NCI-H2029 (cell line): ENCODE measurements around the gene EIF4G3.
"Not testable (repeated sequence)": the region's sequence is repeated elsewhere in the genome, so short reads cannot be mapped to it uniquely, and the experiment has no call there.

ENCODE experiments used
- DNase-seq: peaks from one replicate; lab custom pipeline; 2025; lab: John Stamatoyannopoulos, UW

The EIF4G3 gene

GRCh38 chr1:21027805-21028204, 148.9 kb downstream of the EIF4G3 start:
- DNase-seq = no peak

DNA sequence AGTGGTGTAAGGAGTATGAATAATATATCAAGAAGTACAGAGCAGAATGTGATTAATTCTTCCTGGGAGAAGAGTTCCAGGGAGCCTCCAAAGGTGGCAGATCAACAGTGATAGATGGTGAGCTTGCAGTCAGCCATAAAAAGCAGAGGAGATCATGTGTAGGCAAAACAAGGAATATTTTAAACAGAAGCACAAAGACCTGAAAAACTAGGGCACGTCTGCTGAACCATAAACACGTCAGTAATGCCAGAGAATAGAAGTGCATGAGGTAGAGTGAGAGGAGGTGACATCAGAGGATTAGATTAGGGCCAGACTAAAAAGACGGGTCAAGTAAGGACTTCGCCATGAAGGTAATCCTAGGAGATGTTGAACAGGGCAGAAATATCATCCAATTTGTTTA, 151.8 kb downstream of the EIF4G3 start:
- no peak for DNase-seq

DNA sequence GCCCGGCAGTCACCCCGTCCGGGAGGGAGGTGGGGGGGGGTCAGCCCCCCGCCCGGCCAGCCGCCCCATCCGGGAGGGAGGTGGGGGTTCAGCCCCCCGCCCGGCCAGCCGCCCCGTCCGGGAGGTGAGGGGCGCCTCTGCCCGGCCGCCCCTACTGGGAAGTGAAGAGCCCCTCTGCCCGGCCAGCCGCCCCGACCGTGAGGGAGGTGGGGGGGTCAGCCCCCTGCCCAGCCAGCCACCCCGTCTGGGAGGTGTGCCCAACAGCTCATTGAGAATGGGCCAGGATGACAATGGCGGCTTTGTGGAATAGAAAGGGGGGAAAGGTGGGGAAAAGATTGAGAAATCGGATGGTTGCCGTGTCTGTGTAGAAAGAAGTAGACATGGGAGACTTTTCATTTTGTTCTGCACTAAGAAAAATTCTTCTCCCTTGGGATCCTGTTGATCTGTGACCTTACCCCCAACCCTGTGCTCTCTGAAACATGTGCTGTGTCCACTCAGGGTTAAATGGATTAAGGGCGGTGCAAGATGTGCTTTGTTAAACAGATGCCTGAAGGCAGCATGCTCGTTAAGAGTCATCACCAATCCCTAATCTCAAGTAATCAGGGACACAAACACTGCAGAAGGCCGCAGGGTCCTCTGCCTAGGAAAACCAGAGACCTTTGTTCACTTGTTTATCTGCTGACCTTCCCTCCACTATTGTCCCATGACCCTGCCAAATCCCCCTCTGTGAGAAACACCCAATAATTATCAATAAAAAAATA, 152.4 kb downstream of the EIF4G3 start:
- not testable (repeated sequence) for DNase-seq

DNA sequence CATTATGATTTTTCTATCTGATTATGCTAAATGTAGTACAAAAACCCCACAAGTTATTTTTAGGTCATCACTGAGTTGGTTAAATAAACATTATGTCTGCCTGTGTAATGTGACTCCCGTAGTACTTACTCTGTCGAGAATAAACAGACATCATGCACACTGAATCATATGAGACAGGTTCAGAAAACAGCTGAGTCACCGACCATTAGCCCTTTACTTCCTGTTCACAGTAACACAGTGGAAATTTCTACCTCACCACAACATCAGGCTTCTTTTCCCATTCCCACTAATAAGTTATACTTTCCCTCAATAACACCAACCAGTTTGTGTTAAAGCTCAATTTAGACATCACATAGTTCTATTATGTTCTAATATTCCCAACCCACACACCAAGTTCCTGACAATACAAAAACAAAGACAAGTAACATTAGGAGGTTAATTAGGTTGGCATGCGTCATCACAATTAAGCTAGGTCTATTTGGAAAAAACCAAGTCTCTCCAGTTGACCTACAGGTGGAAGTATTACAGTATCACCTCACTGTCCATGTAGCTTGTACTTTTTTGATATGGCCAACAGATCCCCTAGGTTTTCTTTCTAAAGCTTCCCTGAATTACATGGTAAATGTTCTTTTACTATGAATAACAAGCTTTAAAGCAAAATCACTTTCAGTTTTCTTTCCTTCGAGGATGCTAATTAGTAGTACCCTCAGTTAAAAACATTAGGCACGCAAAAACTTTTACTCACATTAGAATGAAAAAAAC, 154.2 kb downstream of the EIF4G3 start:
- DNase-seq = peak; percentile 95

- no peak for DNase-seq
Observed at GRCh38 chr1:21021311-21021710, 155.4 kb downstream of the EIF4G3 start.

DNA sequence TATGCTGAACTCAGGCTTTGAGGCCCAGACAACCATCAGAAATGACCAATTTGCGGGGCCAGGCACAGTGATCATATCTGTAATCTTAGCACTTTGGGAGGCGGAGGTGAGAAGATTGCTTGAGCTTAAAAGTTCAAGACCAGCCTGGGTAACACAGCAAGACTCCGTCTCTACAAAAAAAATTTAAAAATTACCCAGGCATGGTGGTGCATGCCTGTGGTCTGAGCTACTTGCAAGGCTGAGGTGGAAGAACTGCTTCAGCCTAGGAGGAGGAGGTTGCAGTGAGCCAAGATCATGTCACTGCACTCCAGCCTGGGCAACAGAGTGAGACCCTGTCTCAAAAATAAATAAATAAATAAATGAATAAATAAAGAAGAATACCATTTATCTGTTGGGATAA, 156.5 kb downstream of the EIF4G3 start:
- DNase-seq = no peak

- DNase-seq = no peak
Observed at GRCh38 chr1:21018673-21019072, 158.0 kb downstream of the EIF4G3 start.

DNA sequence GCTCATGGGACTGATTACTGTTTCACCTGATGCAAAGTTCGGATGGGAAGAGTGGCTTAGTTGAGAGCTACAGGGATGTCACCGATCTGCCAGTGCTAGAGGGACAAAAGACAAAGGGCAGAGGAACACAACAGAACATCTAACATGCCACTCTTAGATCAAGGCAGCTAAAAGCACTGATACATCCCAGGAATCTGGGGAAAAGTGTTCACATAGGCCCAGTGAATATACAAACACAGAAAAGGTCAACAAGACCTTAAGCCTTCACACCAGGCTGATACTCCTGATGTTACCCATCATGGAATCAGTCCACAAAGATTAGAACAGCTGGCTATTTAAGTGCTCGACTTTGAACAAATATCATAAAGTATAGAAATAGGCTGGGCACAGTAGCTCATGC, 163.2 kb downstream of the EIF4G3 start:
- DNase-seq = no peak

DNA sequence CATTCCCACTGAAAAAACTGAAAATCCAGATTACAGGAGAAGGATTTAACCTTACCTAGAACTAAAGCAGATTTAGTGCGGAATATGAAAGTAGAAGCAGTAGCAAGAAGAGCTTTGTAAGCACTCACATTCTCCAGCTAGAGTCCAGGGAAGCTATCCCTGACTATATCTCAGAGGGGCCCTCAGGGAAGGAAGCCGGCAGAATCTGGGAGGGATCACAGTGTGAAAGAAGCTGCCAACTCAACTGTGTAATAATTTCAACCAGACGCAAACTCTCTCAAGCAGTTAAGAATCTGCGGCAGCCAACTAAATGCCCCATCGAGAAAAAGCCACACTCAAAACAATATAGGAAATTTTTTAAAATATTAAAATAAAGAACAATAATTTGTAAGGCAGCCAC, 163.8 kb downstream of the EIF4G3 start:
- no peak for DNase-seq

DNA sequence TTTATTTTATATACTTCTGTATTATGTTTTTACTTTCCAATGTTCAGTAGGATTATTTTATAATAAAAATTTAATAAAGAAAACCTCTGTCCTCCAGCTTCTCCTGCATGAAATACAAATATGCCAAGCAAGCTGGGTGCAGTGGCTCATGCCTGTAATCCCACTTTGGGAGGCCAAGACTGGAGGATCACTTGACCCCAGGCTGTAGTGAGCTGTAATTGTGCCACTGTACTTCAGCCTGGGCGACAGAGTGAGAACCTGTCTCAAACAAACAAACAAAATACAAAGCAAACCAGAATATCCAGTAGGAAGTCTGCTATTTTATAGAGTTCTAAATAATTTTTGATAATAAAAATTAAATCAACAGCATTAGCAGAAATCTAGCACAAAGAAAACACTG, 168.8 kb downstream of the EIF4G3 start:
- no peak for DNase-seq

- no peak for DNase-seq
Observed at GRCh38 chr1:21005466-21006239, 171.0 kb downstream of the EIF4G3 start.

- DNase-seq = no peak
Observed at GRCh38 chr1:21003281-21004045, 173.2 kb downstream of the EIF4G3 start.

DNA sequence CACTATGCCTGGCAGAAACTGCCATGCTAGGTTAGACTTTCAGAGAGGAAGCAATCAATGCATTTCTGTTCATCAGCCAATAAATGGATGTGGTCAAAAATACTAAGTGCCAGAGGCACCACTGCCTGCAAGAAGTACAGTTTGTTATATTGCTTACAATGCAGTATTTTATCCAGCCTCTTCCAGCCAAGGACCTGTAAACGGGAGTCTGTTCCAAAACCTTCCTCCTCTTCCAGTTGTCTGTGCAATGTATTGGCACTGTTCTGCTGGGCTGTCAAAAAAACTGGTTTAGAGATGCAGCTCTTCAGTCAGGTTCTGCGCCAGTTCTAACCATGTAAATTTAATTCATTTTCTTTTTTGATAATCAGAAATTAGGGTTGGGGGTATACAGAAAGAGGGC, 175.7 kb downstream of the EIF4G3 start:
- DNase-seq = no peak

DNA sequence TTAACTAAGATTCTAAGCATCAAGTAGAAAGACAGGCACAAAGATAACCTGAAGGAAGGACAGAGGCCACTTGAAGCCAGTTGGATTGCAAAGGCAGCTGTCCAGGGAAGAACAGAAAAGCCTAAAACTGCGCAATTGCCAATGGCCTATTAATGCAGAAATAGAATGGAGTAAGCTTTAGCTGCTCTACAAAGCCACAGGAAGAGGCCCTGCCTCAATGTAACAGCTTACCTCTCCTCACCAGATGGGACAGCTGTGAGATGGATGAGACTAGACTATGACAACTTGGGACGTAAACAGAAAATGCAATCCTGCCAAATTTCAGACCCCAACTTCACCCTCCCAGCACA, 176.5 kb downstream of the EIF4G3 start:
- DNase-seq = no peak

DNA sequence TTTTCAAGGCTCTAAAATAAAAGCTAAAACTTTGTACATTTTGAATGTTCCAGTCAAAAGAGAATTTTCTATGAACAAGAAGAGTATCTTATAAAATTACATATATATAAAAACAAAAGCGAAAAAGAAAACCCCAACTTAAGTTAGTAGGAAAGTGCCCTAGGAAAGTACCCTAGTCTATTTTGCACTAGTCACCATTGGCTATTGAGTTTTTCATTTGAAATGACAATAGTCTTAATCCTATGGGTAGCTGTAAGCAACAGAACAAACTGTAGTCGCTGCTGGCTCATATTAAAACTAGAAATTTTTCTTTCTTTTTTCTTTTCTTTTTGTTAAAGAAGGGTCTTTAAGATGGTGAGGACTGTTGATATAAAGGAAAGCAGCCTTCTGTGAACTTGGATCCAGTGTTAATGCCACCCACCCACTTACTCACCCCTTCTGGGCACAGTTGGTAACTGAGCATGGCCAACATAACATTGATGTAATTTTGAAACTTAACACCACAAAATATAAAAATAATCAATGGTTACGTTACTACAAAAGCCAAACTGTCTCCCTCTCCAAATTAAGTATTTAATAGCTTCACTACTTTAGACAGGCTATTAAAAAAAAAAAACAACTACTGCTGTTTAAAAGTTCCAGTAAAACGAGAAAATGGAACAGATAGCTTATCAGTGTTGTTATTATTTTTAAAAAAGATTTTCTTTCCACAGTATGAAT, 177.0 kb downstream of the EIF4G3 start:
- DNase-seq = no peak

- no peak for DNase-seq
Observed at GRCh38 chr1:20998826-20999225, 177.9 kb downstream of the EIF4G3 start.

GRCh38 chr1:20997602-20998224, 179.0 kb downstream of the EIF4G3 start:
- no peak for DNase-seq

GRCh38 chr1:20996554-20996953, 180.1 kb downstream of the EIF4G3 start:
- no peak for DNase-seq

DNA sequence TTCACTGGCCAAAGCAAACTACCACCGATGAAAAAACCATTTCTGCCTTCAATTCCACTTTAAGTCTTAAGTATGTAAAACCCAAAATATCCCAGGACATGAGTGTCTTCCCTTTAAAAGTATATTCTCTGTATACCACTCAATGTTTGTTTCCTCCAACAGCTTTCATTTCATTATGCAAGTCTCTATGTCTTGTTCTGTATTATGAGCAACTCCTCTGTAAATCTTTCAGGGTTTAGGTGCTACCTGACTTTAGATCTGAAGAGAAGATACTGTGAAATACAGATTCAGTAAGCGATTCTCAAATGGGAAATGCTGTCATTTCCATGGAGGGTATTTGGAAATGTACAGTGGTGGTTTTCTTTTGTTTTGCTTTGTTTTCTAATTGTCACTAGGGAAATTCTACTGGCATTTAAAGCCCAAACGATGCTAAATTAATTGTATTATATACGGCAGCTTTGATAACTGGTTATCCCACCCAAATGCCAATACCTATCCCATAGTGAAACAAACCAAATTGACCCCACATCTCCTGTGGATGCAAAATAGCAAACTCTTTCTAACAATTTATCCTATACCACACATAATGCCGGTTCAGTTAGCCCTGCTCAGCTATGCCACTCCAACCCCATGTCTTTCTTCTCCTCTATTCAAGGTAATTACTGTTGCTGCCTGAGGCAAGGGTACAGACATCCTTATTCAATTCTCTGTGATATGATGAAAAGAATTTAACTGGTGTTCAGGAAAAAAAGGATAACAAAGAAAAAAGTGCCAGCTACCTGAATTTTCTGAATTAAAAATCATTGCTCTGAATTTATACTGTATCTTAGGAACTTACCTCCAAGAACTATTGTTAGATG, 182.8 kb downstream of the EIF4G3 start:
- DNase-seq = no peak
